ENCODE results near the gene NADK. TPM values are rescaled to one million over a fixed set of nuclear protein-coding genes. Genes with fewer than 3 reads are reported as not detected.
"Not testable (repeated sequence)": the region's sequence is repeated elsewhere in the genome, so short reads cannot be mapped to it uniquely, and the experiment has no call there.

Gene NADK
- total RNA-seq, 1 donor from 2014 or later: 48.8 TPM

DNA sequence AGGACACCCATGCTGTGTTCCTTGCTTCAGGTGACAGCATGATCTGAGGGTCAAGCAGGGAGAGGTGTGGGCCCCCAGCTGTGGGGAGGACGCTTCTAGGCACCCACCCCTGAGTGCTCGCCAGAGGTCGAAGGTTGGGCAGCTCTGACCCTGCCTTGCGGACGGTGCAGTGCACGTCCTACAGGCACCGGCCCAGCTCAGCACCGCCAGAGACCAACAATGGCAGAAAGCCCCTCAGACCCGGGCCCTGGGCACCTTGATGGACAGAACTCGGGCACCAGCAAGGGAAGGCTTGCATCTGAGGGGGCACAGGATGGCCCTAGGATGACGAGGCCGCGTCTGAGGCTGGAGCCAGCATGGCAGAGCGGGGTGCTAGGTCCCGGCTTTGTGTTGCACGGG lies 24.7 kb downstream of the NADK start:
- TF ChIP-seq, protein P1, sequence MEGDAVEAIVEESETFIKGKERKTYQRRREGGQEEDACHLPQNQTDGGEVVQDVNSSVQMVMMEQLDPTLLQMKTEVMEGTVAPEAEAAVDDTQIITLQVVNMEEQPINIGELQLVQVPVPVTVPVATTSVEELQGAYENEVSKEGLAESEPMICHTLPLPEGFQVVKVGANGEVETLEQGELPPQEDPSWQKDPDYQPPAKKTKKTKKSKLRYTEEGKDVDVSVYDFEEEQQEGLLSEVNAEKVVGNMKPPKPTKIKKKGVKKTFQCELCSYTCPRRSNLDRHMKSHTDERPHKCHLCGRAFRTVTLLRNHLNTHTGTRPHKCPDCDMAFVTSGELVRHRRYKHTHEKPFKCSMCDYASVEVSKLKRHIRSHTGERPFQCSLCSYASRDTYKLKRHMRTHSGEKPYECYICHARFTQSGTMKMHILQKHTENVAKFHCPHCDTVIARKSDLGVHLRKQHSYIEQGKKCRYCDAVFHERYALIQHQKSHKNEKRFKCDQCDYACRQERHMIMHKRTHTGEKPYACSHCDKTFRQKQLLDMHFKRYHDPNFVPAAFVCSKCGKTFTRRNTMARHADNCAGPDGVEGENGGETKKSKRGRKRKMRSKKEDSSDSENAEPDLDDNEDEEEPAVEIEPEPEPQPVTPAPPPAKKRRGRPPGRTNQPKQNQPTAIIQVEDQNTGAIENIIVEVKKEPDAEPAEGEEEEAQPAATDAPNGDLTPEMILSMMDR (conservative IDR thresholded peaks at IDR 0.05; ENCODE audit: low read depth, low read length): no peak
- no peak for DNase-seq (ENCODE audit: low read depth)
- no peak overlapping the region for H3K4me3 ChIP-seq (ENCODE audit: low read depth, low read length)

DNA sequence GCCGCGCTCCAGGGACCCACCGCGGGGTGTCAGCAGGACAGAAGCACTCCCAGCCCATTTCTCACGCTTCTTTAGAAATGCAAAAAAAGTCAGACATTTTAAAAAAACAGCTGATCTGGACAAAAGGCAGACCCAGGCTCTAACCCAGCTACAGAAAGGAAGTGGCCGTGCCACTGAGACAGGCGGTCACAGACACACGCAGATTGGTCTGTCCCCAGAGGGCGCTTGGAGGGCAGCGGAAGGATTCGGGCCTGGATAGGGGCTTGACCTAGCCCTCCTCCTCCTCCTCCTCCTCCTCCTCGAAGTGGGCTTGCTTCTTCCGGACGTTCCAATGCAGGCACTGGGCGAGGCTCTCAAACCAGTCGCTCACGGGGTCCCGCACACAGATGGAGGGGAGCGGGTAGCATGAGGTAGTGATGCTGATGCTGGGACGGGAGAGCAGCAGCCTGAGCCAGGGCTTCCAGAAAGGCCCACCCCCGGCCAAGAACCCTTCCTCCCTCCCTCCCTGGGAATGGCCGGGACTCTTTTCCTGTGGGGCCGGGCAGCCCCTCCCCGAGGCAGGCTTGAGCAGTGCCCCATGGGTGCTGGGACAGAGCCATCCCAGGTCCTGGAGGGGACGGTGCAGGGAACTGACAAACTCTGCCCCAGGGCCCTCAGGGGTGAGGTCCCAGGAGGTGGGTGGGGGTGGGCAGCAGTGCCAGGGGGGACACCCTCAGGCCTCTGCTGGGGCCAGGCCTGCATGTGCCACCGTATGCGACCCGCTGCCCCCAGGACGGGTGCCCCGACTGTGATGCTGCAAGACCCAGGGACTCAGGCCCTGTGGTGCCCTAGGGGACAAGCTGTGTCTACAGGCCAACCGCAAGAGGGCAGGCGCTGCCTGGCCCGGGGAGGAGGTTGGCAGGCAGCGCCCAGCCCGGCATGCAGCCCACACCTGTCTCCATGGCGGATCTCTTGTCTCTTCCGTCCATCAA lies 25.3 kb downstream of the NADK start:
- TF ChIP-seq, protein P1 (conservative IDR thresholded peaks at IDR 0.05; ENCODE audit: low read depth, low read length): no peak
- DNase-seq (ENCODE audit: low read depth): no peak
- no peak overlapping the region for H3K4me3 ChIP-seq (ENCODE audit: low read depth, low read length)

DNA sequence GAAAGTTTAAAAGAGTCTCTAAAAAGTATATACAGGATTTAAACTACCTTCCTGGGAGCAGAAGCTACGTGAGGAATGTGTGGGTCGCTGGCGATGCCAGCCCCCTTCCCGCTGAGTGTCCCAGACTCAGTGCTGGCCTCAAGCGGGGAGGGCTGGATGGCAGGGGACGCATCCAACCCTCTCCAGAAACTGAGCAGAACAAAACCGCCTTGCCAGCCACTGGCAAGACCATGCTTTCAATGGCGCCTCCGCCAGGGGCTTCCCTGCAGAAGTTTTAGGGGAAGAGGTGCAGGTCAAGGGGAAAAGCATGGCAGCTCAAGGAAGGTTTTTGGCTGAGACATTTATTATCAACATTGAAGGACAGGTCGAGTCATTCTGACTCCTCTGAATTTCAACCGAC lies 26.1 kb downstream of the NADK start:
- H3K4me3 ChIP-seq (ENCODE audit: low read depth, low read length): no peak overlapping the region
- no peak for DNase-seq (ENCODE audit: low read depth)
- TF ChIP-seq, protein P1 (conservative IDR thresholded peaks at IDR 0.05; ENCODE audit: low read depth, low read length): no peak

GRCh38 chr1:1749941-1750340 lies 28.3 kb downstream of the NADK start:
- H3K4me3 ChIP-seq (ENCODE audit: low read depth, low read length); DNase-seq (ENCODE audit: low read depth): not testable (repeated sequence)

- DNase-seq (ENCODE audit: low read depth): no peak
- TF ChIP-seq, protein P1 (conservative IDR thresholded peaks at IDR 0.05; ENCODE audit: low read depth, low read length): no peak
- H3K4me3 ChIP-seq (ENCODE audit: low read depth, low read length): no peak overlapping the region
Observed at GRCh38 chr1:1748686-1749321, 29.5 kb downstream of the NADK start.

DNA sequence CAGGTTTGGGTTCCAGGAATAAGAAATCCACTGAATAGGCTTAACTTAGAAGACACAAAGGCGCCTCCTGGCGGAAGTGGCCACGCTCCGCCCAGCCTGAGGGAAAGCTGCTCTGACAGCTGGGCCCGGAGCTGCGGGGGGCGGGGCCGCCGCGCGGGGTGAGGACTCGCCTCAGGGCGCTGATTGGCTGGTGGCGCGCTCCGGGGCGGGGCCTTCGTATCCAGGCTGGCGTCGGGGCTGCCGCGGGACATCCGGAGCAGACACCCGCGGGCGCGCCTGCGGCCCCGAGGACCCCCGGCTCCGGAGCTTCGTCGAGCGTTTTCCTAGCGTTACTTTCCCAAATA lies 31.7 kb downstream of the NADK start:
- not testable (repeated sequence) for DNase-seq (ENCODE audit: low read depth)

DNA sequence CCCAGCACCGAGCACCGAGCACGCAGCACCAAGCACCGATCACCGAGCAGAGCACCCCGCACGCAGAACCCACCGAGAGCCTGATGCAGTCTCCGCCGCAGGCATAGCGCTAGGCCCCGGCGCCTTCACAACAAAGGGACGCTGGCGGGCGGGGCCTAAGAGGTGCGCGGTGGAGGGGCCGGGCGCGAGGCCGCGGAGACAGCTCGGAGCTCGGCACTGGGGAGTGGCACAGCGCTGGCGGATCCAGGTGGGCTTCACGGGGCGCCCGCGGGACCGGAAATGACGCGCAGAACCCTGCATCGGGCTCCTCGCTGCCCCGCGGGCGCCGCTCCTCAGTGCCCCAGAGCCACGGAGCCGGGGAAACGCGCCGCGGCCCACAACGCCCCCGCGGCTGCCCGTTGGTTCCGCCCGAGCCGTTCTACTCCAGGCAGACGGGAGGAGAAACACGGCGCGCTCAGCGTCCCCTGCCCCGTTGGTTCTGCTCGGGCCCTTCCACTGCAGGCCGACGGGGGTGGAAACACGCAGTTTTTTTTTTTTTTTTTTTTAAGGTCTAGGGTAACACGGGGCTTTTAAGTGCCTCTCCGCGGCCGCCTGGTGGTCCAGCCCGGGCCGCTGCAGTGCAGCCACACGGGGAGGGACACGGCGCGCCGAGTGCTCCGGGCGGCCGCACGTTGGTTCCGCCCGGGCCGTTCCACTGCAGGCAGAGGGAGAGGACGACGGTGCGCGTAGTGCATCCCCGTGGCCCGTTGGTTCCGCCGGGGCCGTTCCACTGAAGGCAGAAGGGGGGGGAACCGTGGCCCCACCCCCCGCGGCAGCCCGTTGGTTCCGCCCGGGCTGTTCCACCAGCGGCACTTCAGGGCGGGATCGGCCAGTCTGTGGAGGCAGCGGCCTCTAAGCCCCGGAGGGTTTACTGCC lies 32.4 kb downstream of the NADK start:
- DNase-seq (ENCODE audit: low read depth): peak; percentile 6
- peak overlapping the region; percentile 55 for H3K4me3 ChIP-seq (ENCODE audit: low read depth, low read length)

More for the DNA sequence above, 31.7 kb downstream of the NADK start:
- H3K4me3 ChIP-seq (ENCODE audit: low read depth, low read length): peak overlapping the region; percentile 55

- not testable (repeated sequence) for DNase-seq (ENCODE audit: low read depth); H3K4me3 ChIP-seq (ENCODE audit: low read depth, low read length)
Observed at GRCh38 chr1:1742529-1742928, 35.7 kb downstream of the NADK start.

GRCh38 chr1:1741013-1741412 lies 37.3 kb downstream of the NADK start:
- peak; percentile 25 for DNase-seq (ENCODE audit: low read depth)
- H3K4me3 ChIP-seq (ENCODE audit: low read depth, low read length): not testable (repeated sequence)

- H3K4me3 ChIP-seq (ENCODE audit: low read depth, low read length): not testable (repeated sequence)
Observed at GRCh38 chr1:1738799-1739337, 39.4 kb downstream of the NADK start.

DNA sequence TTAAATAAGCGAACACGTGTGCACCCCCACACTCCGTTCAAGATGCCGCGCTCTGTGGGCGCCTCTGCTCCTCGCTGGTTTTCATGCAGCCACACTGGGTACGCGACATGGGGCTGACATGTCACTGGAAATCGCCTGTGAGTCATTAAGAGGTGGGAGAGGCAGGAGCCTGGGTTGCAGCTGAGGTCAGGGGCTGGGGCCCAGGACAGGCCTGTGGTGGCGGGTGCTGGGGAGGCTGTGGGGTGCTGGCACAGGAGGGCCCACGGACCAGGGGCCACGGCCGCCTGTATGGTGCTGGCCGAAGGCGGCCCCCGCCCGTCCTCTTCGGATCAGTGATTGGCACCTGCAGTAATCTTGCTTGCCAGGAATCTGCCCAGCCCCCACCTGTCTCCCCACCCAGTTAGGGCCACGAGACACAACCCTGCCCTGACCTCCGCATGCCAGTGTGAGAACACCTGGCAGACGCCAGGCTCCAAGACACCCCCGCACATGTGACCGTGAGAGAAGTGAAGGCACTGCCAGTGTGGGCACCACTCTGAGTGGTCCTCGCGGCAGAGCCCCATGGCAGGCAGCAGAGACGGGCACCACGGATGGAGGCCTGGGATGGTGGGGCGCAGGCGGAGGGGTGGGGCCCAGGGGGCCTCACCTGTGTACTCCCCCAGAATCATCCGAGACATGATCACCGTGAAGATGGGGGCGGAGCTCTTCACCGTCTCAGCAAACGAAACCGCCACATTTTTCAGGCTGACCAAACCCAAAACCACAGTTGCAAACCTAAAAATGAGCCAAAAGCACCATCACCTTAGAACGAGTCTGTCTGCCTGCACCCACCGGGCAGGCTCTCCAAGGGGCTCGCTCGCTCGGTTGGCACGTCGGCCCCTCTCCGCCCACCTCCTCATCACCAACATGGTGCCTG lies 40.3 kb downstream of the NADK start:
- not testable (repeated sequence) for H3K4me3 ChIP-seq (ENCODE audit: low read depth, low read length); DNase-seq (ENCODE audit: low read depth)

More at GRCh38 chr1:1738799-1739337, 39.4 kb downstream of the NADK start:
- DNase-seq (ENCODE audit: low read depth): not testable (repeated sequence)

All from epithelial cell of proximal tubule (primary cell).